Measurements from ENCODE around the gene AK8. TPM values are rescaled to one million over a fixed set of nuclear protein-coding genes. Genes with fewer than 3 reads are reported as not detected.
"Not testable (repeated sequence)": the region's sequence is repeated elsewhere in the genome, so short reads cannot be mapped to it uniquely, and the experiment has no call there.

The AK8 gene
- total and polyA plus RNA-seq, 12 donors = 0.09 to 1.0 (median 0.21) TPM; not detected in 6

- WGBS, 2 donors = 88 to 89% methylated on average over 4 of the region's 4 CpGs
- Histone ChIP-seq H3K4me1 (no peaks in the 10 kb centered on the region), H3K9me3 (no peaks in the 10 kb centered on the region), H3K36me3 (no peaks in the 10 kb centered on the region), H3K27me3 (peaks cover 0 to 24% (median 10%) of the 10 kb centered on the region in 7 donors), H3K4me3 (no peak overlapping the region), H3K27ac (no peak overlapping the region)
- no peak for DNase-seq
- TF ChIP-seq, protein P1, sequence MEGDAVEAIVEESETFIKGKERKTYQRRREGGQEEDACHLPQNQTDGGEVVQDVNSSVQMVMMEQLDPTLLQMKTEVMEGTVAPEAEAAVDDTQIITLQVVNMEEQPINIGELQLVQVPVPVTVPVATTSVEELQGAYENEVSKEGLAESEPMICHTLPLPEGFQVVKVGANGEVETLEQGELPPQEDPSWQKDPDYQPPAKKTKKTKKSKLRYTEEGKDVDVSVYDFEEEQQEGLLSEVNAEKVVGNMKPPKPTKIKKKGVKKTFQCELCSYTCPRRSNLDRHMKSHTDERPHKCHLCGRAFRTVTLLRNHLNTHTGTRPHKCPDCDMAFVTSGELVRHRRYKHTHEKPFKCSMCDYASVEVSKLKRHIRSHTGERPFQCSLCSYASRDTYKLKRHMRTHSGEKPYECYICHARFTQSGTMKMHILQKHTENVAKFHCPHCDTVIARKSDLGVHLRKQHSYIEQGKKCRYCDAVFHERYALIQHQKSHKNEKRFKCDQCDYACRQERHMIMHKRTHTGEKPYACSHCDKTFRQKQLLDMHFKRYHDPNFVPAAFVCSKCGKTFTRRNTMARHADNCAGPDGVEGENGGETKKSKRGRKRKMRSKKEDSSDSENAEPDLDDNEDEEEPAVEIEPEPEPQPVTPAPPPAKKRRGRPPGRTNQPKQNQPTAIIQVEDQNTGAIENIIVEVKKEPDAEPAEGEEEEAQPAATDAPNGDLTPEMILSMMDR (IDR thresholded peaks at IDR 0.05) = no peak
- intact Hi-C loops (cut with DNase I) = no loop called here
- ATAC-seq = no peak
Measured at GRCh38 chr9:132723809-132724208, 154.3 kb downstream of the AK8 start.

- Histone ChIP-seq H3K4me3 (no peak overlapping the region), H3K9me3 (no peaks in the 10 kb centered on the region), H3K36me3 (no peaks in the 10 kb centered on the region), H3K4me1 (no peaks in the 10 kb centered on the region), H3K27ac (no peak overlapping the region), H3K27me3 (peaks cover 0 to 20% (median 12%) of the 10 kb centered on the region in 7 donors)
- DNase-seq = no peak
- WGBS, 2 donors = 85 to 88% methylated on average over 16 of the region's 16 CpGs
- TF ChIP-seq, protein P1 (IDR thresholded peaks at IDR 0.05) = no peak
- intact Hi-C loops (cut with DNase I) = no loop called here
- ATAC-seq = no peak
Measured at GRCh38 chr9:132722564-132723065, 155.5 kb downstream of the AK8 start.

- WGBS, 2 donors = 91 to 92% methylated on average over 12 of the region's 12 CpGs
- peaks cover 0 to 30% (median 18%) of the 10 kb centered on the region in 7 donors for H3K27me3 ChIP-seq
- no peaks in the 10 kb centered on the region for H3K9me3 ChIP-seq
- DNase-seq (no peak), ATAC-seq (no peak)
- TF ChIP-seq, protein P1 (IDR thresholded peaks at IDR 0.05) = no peak
- intact Hi-C loops (cut with DNase I) = no loop called here
- no peaks in the 10 kb centered on the region for H3K4me1 ChIP-seq
- no peaks in the 10 kb centered on the region for H3K36me3 ChIP-seq
- H3K4me3 ChIP-seq = no peak overlapping the region
- no peak overlapping the region for H3K27ac ChIP-seq
Measured at GRCh38 chr9:132721661-132722060, 156.4 kb downstream of the AK8 start.

- H3K27ac ChIP-seq; H3K36me3 ChIP-seq; intact Hi-C loops (cut with DNase I); DNase-seq; ATAC-seq; H3K4me3 ChIP-seq; H3K9me3 ChIP-seq; H3K4me1 ChIP-seq: not testable (repeated sequence)
- H3K27me3 ChIP-seq = peaks cover 0 to 23% (median 16%) of the 10 kb centered on the region in 7 donors
- 75 to 82% methylated on average over 8 of the region's 8 CpGs for WGBS, 2 donors
Measured at GRCh38 chr9:132718381-132718928, 159.6 kb downstream of the AK8 start.

DNA sequence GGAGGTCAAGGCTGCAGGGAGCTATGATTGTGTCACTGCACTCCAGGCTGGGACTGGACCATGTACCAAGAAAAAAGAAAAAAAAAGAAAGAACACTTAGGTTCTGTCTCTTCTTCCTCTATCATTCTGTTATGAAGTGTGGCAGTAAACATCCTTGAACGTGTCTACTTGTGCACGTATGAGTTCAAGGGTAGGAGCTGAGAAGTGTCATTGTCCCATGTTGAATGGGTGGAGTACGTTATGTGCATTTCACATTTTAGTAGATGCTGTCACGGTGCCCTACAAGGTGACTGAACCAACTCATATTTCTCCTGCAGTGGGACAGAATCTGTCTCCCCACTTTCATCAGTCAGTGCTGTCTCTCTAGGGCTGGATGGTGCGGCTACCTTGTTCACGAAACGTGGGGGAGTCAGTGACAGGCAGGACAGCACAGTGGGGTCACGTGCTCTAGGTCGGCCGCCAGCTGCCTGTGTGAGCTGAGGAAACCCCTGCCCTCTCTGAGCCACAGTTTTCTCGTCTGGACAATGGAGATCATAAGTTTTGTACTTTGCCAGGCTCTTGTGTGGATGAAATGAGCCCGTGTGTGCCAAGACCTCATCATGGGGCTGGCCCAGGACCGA is 160.6 kb downstream of the AK8 start:
- Histone ChIP-seq H3K27me3 (peaks cover 0 to 22% (median 11%) of the 10 kb centered on the region in 7 donors), H3K4me1 (no peaks in the 10 kb centered on the region), H3K27ac (no peak overlapping the region), H3K36me3 (no peaks in the 10 kb centered on the region), H3K4me3 (no peak overlapping the region), H3K9me3 (no peaks in the 10 kb centered on the region)
- intact Hi-C loops (cut with DNase I) = no loop called here
- DNase-seq (no peak), ATAC-seq (no peak)
- 77 to 78% methylated on average over 13 of the region's 13 CpGs for WGBS, 2 donors
- TF ChIP-seq, protein P1 (IDR thresholded peaks at IDR 0.05) = no peak
